Effector CD8-positive, alpha-beta T cell (primary cell): ENCODE results near the gene TMUB1.
A peak's percentile ranks its signal among the peaks of the same experiment; 100 is the strongest.

ENCODE experiments used
- DNase-seq: peaks from one replicate; lab custom pipeline; 2025; lab: John Stamatoyannopoulos, UW

TMUB1 gene

DNA sequence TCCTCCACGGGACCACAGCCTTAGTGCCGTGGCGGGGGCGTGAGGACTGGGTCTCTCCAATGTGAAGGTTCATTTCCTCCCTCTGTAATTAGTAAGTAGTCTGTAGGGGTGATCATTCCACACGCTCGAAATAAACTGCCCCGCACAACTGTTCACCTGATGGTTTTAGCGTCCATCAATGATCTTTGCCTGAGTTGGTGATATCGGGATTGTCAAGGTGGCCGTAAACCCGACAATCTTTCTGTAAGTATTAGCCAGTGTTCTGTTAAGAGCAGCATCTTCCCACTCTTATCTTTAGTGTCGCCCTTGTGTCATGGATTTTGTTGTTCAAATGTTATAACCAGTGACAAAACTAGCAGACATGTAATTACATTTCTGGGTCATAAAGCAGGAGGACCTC, 20.7 kb upstream of the TMUB1 start:
- no peak for DNase-seq

DNA sequence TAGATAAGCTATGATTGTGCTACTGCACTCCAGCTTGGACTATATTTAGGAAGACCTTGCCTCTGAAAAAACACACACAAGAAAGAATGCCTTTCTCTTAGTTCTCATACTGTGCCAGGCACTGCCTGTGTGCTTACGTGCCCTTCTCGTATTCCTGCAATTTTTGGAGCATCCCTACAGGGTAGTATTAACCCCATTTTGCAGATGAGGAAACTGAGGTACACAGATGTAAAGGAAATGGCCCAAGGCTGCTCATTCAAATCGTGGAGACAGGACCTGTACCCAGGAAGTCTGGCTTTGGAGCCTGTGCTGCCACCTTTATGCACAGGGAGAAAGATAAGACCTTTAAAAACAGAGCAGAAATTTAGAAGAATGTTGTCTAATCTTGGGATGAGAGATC, 19.7 kb upstream of the TMUB1 start:
- DNase-seq, result no peak

GRCh38 chr7:151101621-151102396, 18.5 kb upstream of the TMUB1 start:
- no peak for DNase-seq

- no peak for DNase-seq
Observed at GRCh38 chr7:151100921-151101320, 17.6 kb upstream of the TMUB1 start.

GRCh38 chr7:151099486-151100211, 16.4 kb upstream of the TMUB1 start:
- DNase-seq, result no peak

DNA sequence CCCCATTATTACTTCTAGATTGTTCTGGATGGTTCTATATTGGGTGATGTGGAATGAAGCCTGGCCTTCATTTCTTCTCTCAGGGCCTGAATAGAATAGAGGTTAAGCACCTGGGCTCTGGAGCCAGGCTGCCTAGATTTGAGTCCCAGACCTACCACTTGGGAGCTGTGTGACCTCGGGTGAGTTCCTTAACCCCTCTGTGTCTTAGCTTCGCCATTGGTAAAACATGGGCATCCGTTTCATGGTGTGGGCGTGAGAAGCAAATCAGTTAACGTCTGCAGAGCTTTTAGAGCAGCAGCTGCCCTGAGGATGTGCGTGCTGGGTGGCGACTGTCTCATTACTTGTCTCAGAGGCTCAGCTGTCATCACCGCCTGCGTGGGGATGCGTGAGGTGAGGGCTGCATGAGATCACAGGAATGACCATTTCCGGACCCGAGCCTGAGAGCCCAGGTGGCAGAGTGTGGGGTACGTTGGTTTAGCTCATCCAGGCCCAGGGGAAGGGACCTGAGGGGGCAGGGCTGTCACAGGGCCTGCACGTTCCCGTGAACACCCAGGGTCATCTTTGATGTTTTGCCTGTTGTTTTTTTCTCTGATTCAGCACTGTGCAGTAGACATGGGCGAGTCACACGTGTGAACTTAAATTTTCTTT, 12.7 kb upstream of the TMUB1 start:
- DNase-seq, result no peak

- no peak for DNase-seq
Observed at GRCh38 chr7:151095123-151095797, 12.0 kb upstream of the TMUB1 start.

GRCh38 chr7:151094675-151095074, 11.4 kb upstream of the TMUB1 start:
- no peak for DNase-seq

GRCh38 chr7:151093748-151094147, 10.5 kb upstream of the TMUB1 start:
- DNase-seq, result no peak

GRCh38 chr7:151091988-151092387, 8.7 kb upstream of the TMUB1 start:
- no peak for DNase-seq

DNA sequence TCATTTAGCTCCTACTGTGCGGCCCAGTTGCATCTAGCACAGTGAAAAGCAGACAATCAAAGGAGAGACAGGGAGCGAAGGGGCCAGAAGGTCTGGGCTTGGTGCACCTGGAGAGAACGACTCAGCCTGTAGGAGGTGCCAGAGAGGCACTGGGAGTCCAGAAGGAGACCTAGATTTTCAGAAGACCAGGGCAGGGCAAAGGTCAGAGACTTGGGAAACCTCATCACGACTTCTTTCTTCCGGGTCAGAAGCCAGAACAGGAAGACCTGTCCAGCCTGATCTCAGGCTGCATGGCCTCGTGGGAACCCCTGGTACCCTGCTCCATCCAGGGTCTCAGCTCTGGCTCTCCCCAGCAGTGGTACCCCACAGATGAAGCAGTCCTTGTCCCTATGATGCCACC, 8.1 kb upstream of the TMUB1 start:
- DNase-seq, result no peak

DNA sequence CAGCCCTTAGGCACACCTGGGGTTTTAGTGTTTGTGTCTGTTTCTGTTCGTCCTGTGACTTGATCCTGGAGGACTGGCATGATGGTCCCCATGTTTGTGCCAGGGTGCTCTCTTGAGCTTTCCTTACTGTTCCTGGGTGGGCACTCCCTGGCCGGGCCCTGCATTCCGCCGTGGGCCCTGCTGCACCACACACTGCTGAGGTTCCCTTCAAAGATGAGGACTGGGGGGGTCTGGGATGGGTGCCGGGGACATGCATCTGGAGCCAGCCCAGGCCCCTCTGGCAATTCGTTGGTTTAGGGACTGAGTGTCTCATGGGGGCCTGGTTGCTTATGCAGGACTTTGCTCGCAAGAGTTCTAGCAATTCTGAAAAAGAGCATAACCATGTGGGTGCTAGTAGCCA, 7.7 kb upstream of the TMUB1 start:
- no peak for DNase-seq

- DNase-seq, result no peak
Observed at GRCh38 chr7:151089893-151090730, 6.8 kb upstream of the TMUB1 start.

DNA sequence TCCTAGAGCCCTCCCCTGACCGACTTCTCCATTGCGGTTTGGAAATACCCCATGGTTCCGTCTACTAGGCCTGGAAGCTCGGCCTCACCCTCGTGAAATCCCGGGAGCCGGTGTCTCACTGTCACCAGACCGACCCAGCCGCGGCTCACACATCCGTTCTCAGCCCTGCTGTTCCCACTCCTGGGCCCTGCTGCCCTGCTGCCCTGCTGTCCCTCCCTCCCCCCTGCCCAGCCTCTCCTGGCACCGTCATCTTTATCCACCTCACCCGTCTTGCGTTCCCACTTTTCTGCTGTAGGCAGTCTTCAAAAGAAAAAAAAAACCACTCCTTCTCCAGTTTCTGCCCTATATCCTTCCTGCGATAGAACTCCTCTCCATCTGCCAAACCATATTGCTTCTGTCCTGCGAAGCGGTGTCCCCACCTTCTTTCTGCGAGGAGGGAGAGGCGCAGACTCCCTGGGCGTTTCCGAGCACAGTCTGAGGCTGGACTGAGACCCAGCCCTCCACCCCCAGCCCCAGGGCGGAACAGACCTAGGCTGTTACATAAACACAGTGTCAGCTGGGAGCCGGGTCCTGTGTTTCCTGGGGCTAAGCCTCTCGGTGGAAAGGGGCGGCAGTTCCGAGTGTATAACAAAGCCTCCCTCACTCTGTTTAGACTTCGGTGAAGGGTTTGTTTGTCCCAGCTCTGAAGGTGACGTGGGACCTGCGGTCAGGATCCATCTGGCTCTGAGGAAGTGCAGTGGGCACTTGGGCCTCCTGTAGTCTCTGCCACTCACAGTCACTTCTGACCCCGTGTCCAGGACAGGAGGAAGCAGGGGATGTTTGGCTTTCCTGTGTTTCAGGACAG, 5.8 kb upstream of the TMUB1 start:
- no peak for DNase-seq

DNA sequence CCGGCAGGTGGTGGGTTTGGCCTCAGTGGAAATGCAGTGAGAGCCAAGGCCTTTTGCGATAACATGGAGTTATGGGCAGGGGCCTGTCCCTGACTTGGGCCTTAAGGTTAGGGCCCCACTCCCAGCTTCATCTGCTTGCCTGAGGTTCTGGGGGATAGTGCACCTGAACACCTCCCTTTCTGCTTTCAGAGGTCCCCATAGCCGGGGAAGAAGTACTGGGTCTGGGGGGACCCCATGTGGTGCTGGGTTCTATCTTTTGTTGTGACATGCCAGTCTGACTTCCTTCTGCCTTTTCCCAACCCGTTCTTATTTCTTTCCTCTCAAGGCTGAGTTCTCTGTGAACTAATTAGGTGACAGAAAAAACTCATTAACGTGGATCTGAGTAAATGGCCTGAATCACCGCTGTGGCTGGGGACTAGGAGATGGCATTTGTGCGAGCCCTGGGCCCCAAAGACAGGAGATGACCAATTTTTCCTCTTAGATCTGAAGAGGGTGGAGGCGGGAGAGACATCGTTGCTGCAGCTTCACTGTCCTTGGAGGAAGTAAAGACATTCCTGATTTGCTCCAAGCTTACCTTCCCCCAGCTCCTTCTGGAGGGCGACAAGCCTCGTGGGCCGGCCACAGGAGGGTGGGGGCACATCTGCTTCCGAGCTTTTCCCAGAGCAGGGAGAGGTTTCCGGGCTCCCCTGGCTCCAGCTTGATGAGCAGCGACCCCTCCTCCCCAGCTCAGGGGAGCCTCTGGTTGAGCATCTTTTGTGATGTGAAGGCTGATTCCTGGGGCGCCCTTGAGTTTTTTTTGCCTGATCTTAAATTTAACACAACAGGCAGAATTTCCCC, 4.9 kb upstream of the TMUB1 start:
- no peak for DNase-seq

- DNase-seq, result no peak
Observed at GRCh38 chr7:151087245-151088018, 4.1 kb upstream of the TMUB1 start.

DNA sequence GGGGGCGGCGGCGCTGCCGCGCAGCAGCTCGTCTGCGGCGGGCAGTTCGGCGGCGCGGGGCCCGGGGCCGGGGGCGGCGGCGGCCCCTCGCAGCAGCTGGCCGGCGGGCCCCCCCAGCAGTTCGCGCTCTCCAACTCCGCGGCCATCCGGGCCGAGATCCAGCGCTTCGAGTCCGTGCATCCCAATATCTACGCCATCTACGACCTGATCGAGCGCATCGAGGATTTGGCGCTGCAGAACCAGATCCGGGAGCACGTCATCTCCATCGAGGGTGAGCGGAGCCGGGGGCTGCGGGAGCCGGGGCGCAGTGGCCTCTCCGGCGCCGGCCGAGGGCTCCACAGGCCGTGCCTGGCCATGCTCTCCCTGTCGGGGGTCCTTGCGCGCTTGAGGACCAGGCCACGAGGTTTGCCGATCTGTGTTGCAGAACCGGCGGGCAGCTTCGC, 3.5 kb upstream of the TMUB1 start:
- DNase-seq, result no peak

- DNase-seq, result peak; percentile 31
Observed at GRCh38 chr7:151085691-151086620, 2.7 kb upstream of the TMUB1 start, which contains the start of gene AGAP3. AGAP3 (plus strand) TSS chr7:151086475; CDS start chr7:151086742, 267 bp downstream.
